ENCODE data around the gene AMFR. TPM values are rescaled to one million over a fixed set of nuclear protein-coding genes. Genes with fewer than 3 reads are reported as not detected.
"Not testable (repeated sequence)": the region's sequence is repeated elsewhere in the genome, so short reads cannot be mapped to it uniquely, and the experiment has no call there.

Gene AMFR
- total and polyA plus RNA-seq, 8 donors = 16.8 to 254 (median 68.2) TPM

DNA sequence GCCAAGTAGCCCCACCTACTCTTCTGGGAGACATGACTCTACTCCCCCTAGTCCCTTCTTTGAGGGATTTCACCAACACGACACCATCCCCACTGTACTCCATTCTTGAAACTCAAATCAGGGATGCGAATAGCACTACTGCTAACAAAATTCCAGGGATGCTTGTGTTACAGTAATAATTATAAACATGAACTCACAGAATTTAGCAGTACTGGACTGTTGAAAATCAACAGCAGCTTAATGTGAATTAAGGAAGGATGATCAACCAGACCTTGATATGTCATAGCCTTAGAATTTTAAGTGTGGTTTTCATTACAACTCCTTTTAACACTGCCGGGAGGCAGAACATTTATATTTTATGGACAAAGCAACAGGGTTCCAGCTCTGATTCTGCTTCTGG, 37.9 kb downstream of the AMFR start:
- Histone ChIP-seq H3K4me3 (no peak overlapping the region), H3K27ac (no peak overlapping the region), H3K27me3 (no peaks in the 10 kb centered on the region), H3K4me1 (no peaks in the 10 kb centered on the region), H3K9me3 (no peaks in the 10 kb centered on the region), H3K36me3 (peaks cover 28 to 98% (median 96%) of the 10 kb centered on the region in 4 donors)
- TF ChIP-seq POLR2A (IDR thresholded peaks at IDR 0.05) (no peak), EP300 (IDR thresholded peaks at IDR 0.05) (no peak), POLR2AphosphoS5 (IDR thresholded peaks at IDR 0.05) (no peak)
- TF ChIP-seq, protein P1, sequence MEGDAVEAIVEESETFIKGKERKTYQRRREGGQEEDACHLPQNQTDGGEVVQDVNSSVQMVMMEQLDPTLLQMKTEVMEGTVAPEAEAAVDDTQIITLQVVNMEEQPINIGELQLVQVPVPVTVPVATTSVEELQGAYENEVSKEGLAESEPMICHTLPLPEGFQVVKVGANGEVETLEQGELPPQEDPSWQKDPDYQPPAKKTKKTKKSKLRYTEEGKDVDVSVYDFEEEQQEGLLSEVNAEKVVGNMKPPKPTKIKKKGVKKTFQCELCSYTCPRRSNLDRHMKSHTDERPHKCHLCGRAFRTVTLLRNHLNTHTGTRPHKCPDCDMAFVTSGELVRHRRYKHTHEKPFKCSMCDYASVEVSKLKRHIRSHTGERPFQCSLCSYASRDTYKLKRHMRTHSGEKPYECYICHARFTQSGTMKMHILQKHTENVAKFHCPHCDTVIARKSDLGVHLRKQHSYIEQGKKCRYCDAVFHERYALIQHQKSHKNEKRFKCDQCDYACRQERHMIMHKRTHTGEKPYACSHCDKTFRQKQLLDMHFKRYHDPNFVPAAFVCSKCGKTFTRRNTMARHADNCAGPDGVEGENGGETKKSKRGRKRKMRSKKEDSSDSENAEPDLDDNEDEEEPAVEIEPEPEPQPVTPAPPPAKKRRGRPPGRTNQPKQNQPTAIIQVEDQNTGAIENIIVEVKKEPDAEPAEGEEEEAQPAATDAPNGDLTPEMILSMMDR (IDR thresholded peaks at IDR 0.05) = no peak
- DNase-seq = no peak
- intact Hi-C loops (cut with DNase I; ENCODE audit: low total_unique reads) = no loop called here
- 68 to 97% (median 90%) methylated on average over 3 of the region's 3 CpGs for WGBS, 5 donors

DNA sequence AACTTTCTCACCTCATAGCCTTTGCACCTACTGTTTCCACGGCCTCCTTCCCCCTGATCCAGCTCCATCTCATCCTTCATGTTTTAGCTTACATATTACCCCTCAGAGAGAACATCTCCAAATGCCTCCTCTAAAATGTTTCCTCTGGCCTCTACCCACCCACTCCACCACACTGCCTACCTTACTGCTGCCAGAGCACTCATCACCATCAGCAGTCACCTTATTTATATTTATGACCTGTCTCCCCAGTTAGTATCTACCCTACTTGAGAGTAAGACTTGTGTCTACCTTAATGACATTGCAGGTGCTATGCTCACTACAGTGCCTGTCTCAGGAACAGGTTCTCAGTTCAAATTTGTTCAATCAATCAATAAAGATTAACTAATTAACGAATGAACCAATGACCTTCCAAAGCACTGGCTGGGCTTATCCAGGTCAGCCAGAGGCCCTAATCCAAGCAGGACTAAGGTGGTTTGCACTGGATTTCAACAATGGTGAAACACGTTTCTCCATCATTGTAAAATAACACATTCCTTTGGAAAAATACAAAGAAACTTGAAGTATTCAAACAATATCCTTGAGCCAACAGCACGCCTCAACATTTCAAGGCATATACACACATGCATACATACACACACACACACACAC, 41.1 kb downstream of the AMFR start:
- no peak for TF ChIP-seq EP300 (IDR thresholded peaks at IDR 0.05)
- TF ChIP-seq POLR2A (IDR thresholded peaks at IDR 0.05) = no peak
- Histone ChIP-seq H3K9me3 (peaks cover 6 to 22% (median 16%) of the 10 kb centered on the region in 4 donors), H3K4me3 (no peak overlapping the region), H3K4me1 (no peaks in the 10 kb centered on the region), H3K36me3 (peaks cover 41 to 100% (median 98%) of the 10 kb centered on the region in 4 donors), H3K27me3 (no peaks in the 10 kb centered on the region), H3K27ac (no peak overlapping the region)
- intact Hi-C loops (cut with DNase I; ENCODE audit: low total_unique reads) = no loop called here
- 82 to 93% (median 89%) methylated on average over 4 of the region's 4 CpGs for WGBS, 5 donors
- no peak for DNase-seq

DNA sequence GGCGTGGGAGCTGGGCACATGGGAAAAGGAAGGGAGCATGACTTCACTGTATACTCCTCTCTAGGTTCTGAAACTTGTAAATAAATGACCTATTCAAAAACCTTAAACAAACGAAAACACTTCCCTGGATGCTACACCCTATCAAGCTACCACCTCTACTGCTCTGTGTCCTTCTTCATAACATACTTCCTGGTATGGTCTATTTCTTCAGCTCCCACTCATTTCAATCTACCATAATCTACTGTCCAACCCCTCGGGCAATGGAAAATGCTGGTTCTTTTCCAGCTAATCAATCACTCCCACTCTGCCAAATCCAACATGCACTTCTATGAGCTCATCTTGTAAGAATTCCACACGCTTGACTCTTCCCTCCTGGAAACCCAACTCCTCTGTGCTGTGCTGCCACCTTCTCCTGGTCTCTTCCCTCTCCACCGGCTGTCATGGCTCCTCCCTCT, 42.4 kb downstream of the AMFR start:
- intact Hi-C loops (cut with DNase I; ENCODE audit: low total_unique reads) = no loop called here
- Histone ChIP-seq H3K36me3 (peaks cover 34 to 99% (median 94%) of the 10 kb centered on the region in 4 donors), H3K4me1 (no peaks in the 10 kb centered on the region), H3K27me3 (no peaks in the 10 kb centered on the region), H3K4me3 (no peak overlapping the region), H3K27ac (no peak overlapping the region), H3K9me3 (peaks cover 6 to 22% (median 16%) of the 10 kb centered on the region in 4 donors)
- WGBS, 5 donors = 82 to 88% (median 83%) methylated on average over 5 of the region's 5 CpGs
- TF ChIP-seq POLR2AphosphoS5 (IDR thresholded peaks at IDR 0.05) (no peak), POLR2A (IDR thresholded peaks at IDR 0.05) (no peak), EP300 (IDR thresholded peaks at IDR 0.05) (no peak)
- TF ChIP-seq, protein P1 (IDR thresholded peaks at IDR 0.05) = no peak
- DNase-seq = no peak

DNA sequence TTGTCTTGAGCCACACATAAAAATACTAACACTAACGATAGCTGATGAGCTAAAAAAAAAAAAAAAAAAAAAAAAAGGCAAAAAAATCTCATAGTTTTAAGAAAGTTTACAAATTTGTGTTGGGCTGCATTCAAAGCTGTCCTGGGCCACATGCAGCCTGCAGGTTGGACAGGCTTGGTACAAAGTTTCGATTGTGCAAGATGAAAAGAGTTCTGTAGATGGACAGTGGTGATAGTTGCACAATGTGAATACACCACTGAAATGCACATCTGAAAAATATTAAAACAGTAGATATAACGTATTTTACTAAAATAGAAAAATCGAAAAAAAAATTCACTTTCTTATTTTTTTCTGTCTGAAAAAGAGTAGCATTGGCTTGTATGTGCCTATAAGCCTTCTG, 42.9 kb downstream of the AMFR start:
- no peak overlapping the region for H3K4me3 ChIP-seq
- no peaks in the 10 kb centered on the region for H3K27me3 ChIP-seq
- H3K27ac ChIP-seq = no peak overlapping the region
- no peak for TF ChIP-seq POLR2A (IDR thresholded peaks at IDR 0.05)
- TF ChIP-seq POLR2AphosphoS5 (IDR thresholded peaks at IDR 0.05) = no peak
- TF ChIP-seq, protein P1 (IDR thresholded peaks at IDR 0.05) = no peak
- no peak for TF ChIP-seq EP300 (IDR thresholded peaks at IDR 0.05)
- peaks cover 34 to 99% (median 92%) of the 10 kb centered on the region in 4 donors for H3K36me3 ChIP-seq
- no peak for DNase-seq
- intact Hi-C loops (cut with DNase I; ENCODE audit: low total_unique reads) = no loop called here
- no peaks in the 10 kb centered on the region for H3K4me1 ChIP-seq
- H3K9me3 ChIP-seq = peaks cover 6 to 22% (median 16%) of the 10 kb centered on the region in 4 donors
- 95 to 99% (median 96%) methylated on average over 4 of the region's 4 CpGs for WGBS, 5 donors

DNA sequence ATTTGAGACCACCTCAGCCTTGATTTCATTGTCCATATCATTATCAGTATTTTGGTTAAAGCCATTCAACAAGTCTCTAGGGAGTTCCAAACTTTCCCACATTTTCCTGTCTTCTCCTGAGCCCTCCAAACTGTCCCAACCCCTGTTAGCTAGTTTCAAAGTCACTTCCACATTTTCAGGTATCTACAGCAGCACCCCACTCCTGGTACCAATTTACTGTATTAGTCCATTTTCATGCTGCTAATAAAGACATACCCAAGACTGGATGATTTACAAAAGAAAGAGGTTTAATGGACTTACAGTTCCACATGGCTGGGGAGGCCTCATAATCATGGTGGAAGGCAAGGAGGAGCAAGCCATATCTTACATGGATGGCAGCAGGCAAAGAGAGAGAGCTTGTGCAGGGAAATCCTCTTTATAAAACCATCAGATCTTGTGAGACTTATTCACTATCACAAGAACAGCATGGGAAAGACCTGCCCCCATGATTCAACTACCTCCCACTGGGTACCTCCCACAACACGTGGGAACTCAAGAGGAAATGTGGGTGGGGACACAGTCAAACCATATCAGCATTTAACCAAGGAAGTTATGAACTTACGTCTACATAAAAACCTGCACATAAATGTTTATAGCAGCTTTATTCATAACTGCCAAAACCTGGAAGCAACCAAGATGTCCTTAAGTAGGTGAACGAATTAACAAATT, 44.4 kb downstream of the AMFR start:
- peaks cover 6 to 22% (median 16%) of the 10 kb centered on the region in 4 donors for H3K9me3 ChIP-seq

DNA sequence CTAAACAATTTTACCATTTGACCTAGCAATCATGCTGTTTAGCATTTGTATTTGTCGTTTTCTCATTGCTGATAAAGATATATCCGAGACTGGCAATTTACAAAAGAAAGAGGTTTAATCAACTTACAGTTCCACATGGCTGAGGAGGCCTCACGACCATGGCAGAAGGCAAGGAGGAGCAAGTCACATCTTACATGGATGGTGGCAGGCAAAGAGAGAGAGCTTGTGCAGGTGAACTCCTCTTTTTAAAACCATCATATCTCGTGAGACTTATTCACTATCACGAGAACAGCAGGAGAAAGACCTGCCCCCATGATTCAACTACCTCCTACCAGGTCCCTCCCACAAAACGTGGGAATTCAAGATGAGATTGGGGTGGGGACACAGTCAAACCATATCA, 46.3 kb downstream of the AMFR start:
- DNase-seq; H3K27me3 ChIP-seq; H3K27ac ChIP-seq; H3K4me3 ChIP-seq; H3K4me1 ChIP-seq; intact Hi-C loops (cut with DNase I; ENCODE audit: low total_unique reads): not testable (repeated sequence)
- H3K9me3 ChIP-seq = peaks cover 6 to 22% (median 16%) of the 10 kb centered on the region in 4 donors
- 86 to 97% (median 91%) methylated on average over 6 of the region's 6 CpGs for WGBS, 5 donors
- H3K36me3 ChIP-seq = peaks cover 16 to 77% (median 63%) of the 10 kb centered on the region in 4 donors

More for the DNA sequence above, 44.4 kb downstream of the AMFR start:
- H3K36me3 ChIP-seq = peaks cover 33 to 89% (median 80%) of the 10 kb centered on the region in 4 donors
- H3K27me3 ChIP-seq; intact Hi-C loops (cut with DNase I; ENCODE audit: low total_unique reads); H3K4me1 ChIP-seq; H3K4me3 ChIP-seq; H3K27ac ChIP-seq; DNase-seq: not testable (repeated sequence)
- WGBS, 5 donors = 91 to 97% (median 96%) methylated on average over 3 of the region's 3 CpGs

DNA sequence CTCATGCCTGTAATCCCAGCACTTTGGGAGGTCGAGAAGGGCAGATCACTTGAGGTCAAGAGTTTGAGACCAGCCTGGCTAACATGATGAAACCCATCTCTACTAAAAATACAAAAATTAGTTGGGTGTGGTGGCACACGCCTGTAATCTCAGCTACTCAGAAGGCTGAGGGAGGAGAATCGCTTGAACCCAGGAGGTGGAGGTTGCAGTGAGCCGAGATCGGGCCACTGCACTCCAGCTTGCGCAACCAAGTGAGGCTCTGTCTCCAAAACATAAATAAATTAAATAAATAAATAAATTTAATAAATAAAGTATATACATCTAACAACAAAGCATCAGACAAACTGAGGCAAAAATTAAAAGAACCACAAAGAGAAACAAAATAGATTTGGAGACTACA, 49.6 kb downstream of the AMFR start:
- H3K27ac ChIP-seq; DNase-seq; H3K27me3 ChIP-seq; H3K4me3 ChIP-seq; intact Hi-C loops (cut with DNase I; ENCODE audit: low total_unique reads): not testable (repeated sequence)
- peaks cover 0 to 32% (median 17%) of the 10 kb centered on the region in 4 donors for H3K4me1 ChIP-seq
- H3K36me3 ChIP-seq = peaks cover 7 to 44% (median 36%) of the 10 kb centered on the region in 4 donors
- peaks cover under 1 to 12% (median 9%) of the 10 kb centered on the region in 4 donors for H3K9me3 ChIP-seq
- WGBS, 5 donors = 95 to 98% (median 96%) methylated on average over 6 of the region's 6 CpGs

All from stomach (tissue), 9 donors.